Measurements from ENCODE around the gene RBPJ.

Gene RBPJ

GRCh38 chr4:26288355-26288909 is 32.4 kb upstream of the RBPJ start:
- Histone ChIP-seq H3K4me3 (ENCODE audit: insufficient read depth, low read depth, low read length, poor library complexity, severe bottlenecking) (no peak overlapping the region), H3K27me3 (replicated peaks; ENCODE audit: control insufficient read depth, insufficient read depth, low read length, poor library complexity, severe bottlenecking) (no peaks in the 10 kb centered on the region), H3K36me3 (ENCODE audit: control insufficient read depth, insufficient read depth, low read length) (no peaks in the 10 kb centered on the region), H3K4me1 (ENCODE audit: control insufficient read depth, insufficient read depth, low read length, poor library complexity, severe bottlenecking) (no peaks in the 10 kb centered on the region), H3K9me3 (ENCODE audit: control insufficient read depth, low read length) (no peaks in the 10 kb centered on the region), H3K27ac (ENCODE audit: insufficient read depth, low read length, poor library complexity, severe bottlenecking) (no peak overlapping the region)
- no peak for DNase-seq

GRCh38 chr4:26289401-26289800 is 31.4 kb upstream of the RBPJ start:
- Histone ChIP-seq H3K27ac (ENCODE audit: insufficient read depth, low read length, poor library complexity, severe bottlenecking) (no peak overlapping the region), H3K36me3 (ENCODE audit: control insufficient read depth, insufficient read depth, low read length) (no peaks in the 10 kb centered on the region), H3K27me3 (replicated peaks; ENCODE audit: control insufficient read depth, insufficient read depth, low read length, poor library complexity, severe bottlenecking) (no peaks in the 10 kb centered on the region), H3K4me1 (ENCODE audit: control insufficient read depth, insufficient read depth, low read length, poor library complexity, severe bottlenecking) (no peaks in the 10 kb centered on the region), H3K4me3 (ENCODE audit: insufficient read depth, low read depth, low read length, poor library complexity, severe bottlenecking) (no peak overlapping the region), H3K9me3 (ENCODE audit: control insufficient read depth, low read length) (no peaks in the 10 kb centered on the region)
- no peak for DNase-seq

GRCh38 chr4:26290321-26290720 is 30.5 kb upstream of the RBPJ start:
- Histone ChIP-seq H3K4me1 (ENCODE audit: control insufficient read depth, insufficient read depth, low read length, poor library complexity, severe bottlenecking) (no peaks in the 10 kb centered on the region), H3K4me3 (ENCODE audit: insufficient read depth, low read depth, low read length, poor library complexity, severe bottlenecking) (no peak overlapping the region), H3K36me3 (ENCODE audit: control insufficient read depth, insufficient read depth, low read length) (no peaks in the 10 kb centered on the region), H3K27ac (ENCODE audit: insufficient read depth, low read length, poor library complexity, severe bottlenecking) (no peak overlapping the region), H3K27me3 (replicated peaks; ENCODE audit: control insufficient read depth, insufficient read depth, low read length, poor library complexity, severe bottlenecking) (no peaks in the 10 kb centered on the region), H3K9me3 (ENCODE audit: control insufficient read depth, low read length) (no peaks in the 10 kb centered on the region)
- no peak for DNase-seq

- H3K27ac ChIP-seq (ENCODE audit: insufficient read depth, low read length, poor library complexity, severe bottlenecking) = no peak overlapping the region
- no peaks in the 10 kb centered on the region for H3K27me3 ChIP-seq (replicated peaks; ENCODE audit: control insufficient read depth, insufficient read depth, low read length, poor library complexity, severe bottlenecking)
- H3K4me3 ChIP-seq (ENCODE audit: insufficient read depth, low read depth, low read length, poor library complexity, severe bottlenecking) = no peak overlapping the region
- no peak for DNase-seq
- no peaks in the 10 kb centered on the region for H3K4me1 ChIP-seq (ENCODE audit: control insufficient read depth, insufficient read depth, low read length, poor library complexity, severe bottlenecking)
- H3K9me3 ChIP-seq (ENCODE audit: control insufficient read depth, low read length) = no peaks in the 10 kb centered on the region
- H3K36me3 ChIP-seq (ENCODE audit: control insufficient read depth, insufficient read depth, low read length) = no peaks in the 10 kb centered on the region
These were observed 25.9 kb upstream of the RBPJ start for GRCh38 chr4:26294904-26295303.

- H3K27ac ChIP-seq (ENCODE audit: insufficient read depth, low read length, poor library complexity, severe bottlenecking) = no peak overlapping the region
- DNase-seq = no peak
- H3K4me1 ChIP-seq (ENCODE audit: control insufficient read depth, insufficient read depth, low read length, poor library complexity, severe bottlenecking) = no peaks in the 10 kb centered on the region
- H3K36me3 ChIP-seq (ENCODE audit: control insufficient read depth, insufficient read depth, low read length) = no peaks in the 10 kb centered on the region
- H3K9me3 ChIP-seq (ENCODE audit: control insufficient read depth, low read length) = no peaks in the 10 kb centered on the region
- no peaks in the 10 kb centered on the region for H3K27me3 ChIP-seq (replicated peaks; ENCODE audit: control insufficient read depth, insufficient read depth, low read length, poor library complexity, severe bottlenecking)
- no peak overlapping the region for H3K4me3 ChIP-seq (ENCODE audit: insufficient read depth, low read depth, low read length, poor library complexity, severe bottlenecking)
These were observed 24.8 kb upstream of the RBPJ start for GRCh38 chr4:26296021-26296420.

GRCh38 chr4:26296514-26296913 is 24.3 kb upstream of the RBPJ start:
- no peak for DNase-seq
- Histone ChIP-seq H3K27me3 (replicated peaks; ENCODE audit: control insufficient read depth, insufficient read depth, low read length, poor library complexity, severe bottlenecking) (no peaks in the 10 kb centered on the region), H3K36me3 (ENCODE audit: control insufficient read depth, insufficient read depth, low read length) (no peaks in the 10 kb centered on the region), H3K9me3 (ENCODE audit: control insufficient read depth, low read length) (no peaks in the 10 kb centered on the region), H3K4me1 (ENCODE audit: control insufficient read depth, insufficient read depth, low read length, poor library complexity, severe bottlenecking) (no peaks in the 10 kb centered on the region), H3K4me3 (ENCODE audit: insufficient read depth, low read depth, low read length, poor library complexity, severe bottlenecking) (no peak overlapping the region), H3K27ac (ENCODE audit: insufficient read depth, low read length, poor library complexity, severe bottlenecking) (no peak overlapping the region)

DNA sequence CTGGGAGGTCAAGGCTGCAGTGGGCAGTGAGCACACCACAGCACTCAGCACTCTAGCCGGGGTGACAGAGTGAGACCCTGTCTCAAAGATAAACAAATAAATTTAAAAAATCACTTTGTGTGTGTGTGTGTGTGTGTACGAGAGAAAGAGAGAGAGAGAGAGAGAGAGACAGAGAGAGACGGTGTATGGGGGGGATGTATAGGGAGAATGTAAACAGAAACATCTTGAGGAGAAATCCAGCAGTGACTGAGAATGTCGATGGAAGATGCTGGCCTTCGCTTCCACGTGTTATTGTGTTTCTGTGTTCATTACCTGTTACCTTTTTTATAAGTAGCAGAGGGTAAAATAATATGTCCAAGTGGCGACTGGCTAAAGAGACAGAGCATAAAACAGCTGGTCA is 23.6 kb upstream of the RBPJ start:
- DNase-seq = no peak
- Histone ChIP-seq H3K27me3 (replicated peaks; ENCODE audit: control insufficient read depth, insufficient read depth, low read length, poor library complexity, severe bottlenecking) (no peaks in the 10 kb centered on the region), H3K4me1 (ENCODE audit: control insufficient read depth, insufficient read depth, low read length, poor library complexity, severe bottlenecking) (no peaks in the 10 kb centered on the region), H3K36me3 (ENCODE audit: control insufficient read depth, insufficient read depth, low read length) (no peaks in the 10 kb centered on the region), H3K27ac (ENCODE audit: insufficient read depth, low read length, poor library complexity, severe bottlenecking) (no peak overlapping the region), H3K4me3 (ENCODE audit: insufficient read depth, low read depth, low read length, poor library complexity, severe bottlenecking) (no peak overlapping the region), H3K9me3 (ENCODE audit: control insufficient read depth, low read length) (no peaks in the 10 kb centered on the region)

DNA sequence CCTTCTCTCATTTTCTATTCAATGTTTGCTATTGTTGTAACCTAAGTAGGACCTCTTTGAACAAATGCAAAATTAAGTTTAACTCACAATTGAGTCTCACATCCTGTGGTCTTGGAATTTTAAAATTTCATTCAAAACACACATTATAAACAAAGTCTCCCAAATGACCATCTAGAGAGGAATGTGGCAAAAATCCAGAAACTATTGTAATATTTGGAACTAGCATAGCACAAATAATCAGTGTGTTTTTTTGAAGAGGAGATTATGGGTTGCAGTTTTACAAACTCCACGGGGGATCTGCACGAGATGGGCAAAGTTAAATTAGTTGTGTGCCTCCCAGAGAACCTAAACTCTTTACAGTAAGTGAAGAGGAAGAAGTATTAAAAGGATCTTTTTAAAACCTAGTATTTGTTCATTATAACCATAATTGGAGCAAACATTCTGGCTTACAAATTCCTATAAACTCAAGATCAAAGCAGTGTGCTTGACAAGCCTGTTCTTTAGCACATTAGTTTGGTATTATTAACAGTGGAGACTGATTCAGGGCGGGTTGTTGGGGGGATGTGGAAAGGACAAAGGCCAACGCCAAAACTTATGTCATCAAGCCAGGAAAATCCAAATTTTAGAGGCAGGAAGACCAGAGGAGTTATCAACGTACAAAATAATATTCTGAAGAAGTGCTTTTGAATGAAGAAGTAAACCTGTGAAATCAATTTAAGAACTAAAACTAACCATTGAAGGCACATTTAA is 22.4 kb upstream of the RBPJ start:
- Histone ChIP-seq H3K27ac (ENCODE audit: insufficient read depth, low read length, poor library complexity, severe bottlenecking) (no peak overlapping the region), H3K4me3 (ENCODE audit: insufficient read depth, low read depth, low read length, poor library complexity, severe bottlenecking) (no peak overlapping the region), H3K9me3 (ENCODE audit: control insufficient read depth, low read length) (no peaks in the 10 kb centered on the region), H3K27me3 (replicated peaks; ENCODE audit: control insufficient read depth, insufficient read depth, low read length, poor library complexity, severe bottlenecking) (no peaks in the 10 kb centered on the region), H3K4me1 (ENCODE audit: control insufficient read depth, insufficient read depth, low read length, poor library complexity, severe bottlenecking) (no peaks in the 10 kb centered on the region), H3K36me3 (ENCODE audit: control insufficient read depth, insufficient read depth, low read length) (no peaks in the 10 kb centered on the region)
- DNase-seq = no peak

DNA sequence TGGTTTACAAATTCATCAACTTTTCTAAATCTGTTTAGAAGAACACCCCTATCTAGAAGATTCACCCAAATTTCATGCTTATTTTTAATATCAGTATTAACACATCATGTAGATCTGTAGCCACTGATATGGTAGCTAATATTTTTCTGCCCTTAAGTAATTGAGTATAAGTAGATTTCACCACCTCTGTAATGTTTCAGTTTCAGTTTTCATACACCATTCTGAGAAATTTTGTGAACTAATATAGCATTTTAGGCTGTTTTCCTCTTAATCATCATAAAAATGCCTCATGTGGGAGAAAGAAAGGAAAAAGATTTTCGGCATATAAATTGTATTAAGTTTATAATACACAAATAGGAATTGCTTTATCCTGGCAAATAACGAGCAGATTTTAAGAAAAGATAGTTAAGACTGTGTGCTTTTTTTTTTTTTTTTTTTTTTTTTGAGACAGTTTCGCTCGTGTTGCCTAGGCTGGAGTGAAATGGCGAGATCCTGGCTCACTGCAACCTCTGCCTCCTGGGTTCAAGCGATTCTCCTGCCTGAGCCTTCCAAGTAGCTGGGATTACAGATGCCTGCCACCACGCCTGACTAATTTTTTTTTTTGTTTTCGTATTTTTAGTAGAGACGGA is 21.4 kb upstream of the RBPJ start:
- no peak for DNase-seq
- H3K36me3 ChIP-seq (ENCODE audit: control insufficient read depth, insufficient read depth, low read length) = no peaks in the 10 kb centered on the region
- no peaks in the 10 kb centered on the region for H3K9me3 ChIP-seq (ENCODE audit: control insufficient read depth, low read length)
- H3K4me3 ChIP-seq (ENCODE audit: insufficient read depth, low read depth, low read length, poor library complexity, severe bottlenecking) = peak overlapping the region; percentile 40
- no peak overlapping the region for H3K27ac ChIP-seq (ENCODE audit: insufficient read depth, low read length, poor library complexity, severe bottlenecking)
- no peaks in the 10 kb centered on the region for H3K27me3 ChIP-seq (replicated peaks; ENCODE audit: control insufficient read depth, insufficient read depth, low read length, poor library complexity, severe bottlenecking)
- H3K4me1 ChIP-seq (ENCODE audit: control insufficient read depth, insufficient read depth, low read length, poor library complexity, severe bottlenecking) = no peaks in the 10 kb centered on the region
